KMS-11 (cell line): ENCODE results near the gene GALNT10.

Source experiments
- H2AFZ ChIP-seq: fragments of 200-600 bp; sonication (generic); 2 replicates; pipeline ENCODE4 v1.6.1; 2016; ENCODE audit warnings: antibody characterized with exemption, mixed run types, low read depth
- H3K27ac ChIP-seq: fragments of 200-600 bp; sonication (generic); 2 replicates; pipeline ENCODE4 v1.6.1; 2016; ENCODE audit warnings: mild to moderate bottlenecking, mixed run types
- H3K27me3 ChIP-seq: fragments of 200-600 bp; sonication (generic); 2 replicates; pipeline ENCODE4 v1.6.1; 2017; ENCODE audit warnings: mild to moderate bottlenecking, low read depth, mixed run types, moderate library complexity; ENCODE audit not compliant: insufficient read depth
- H3K36me3 ChIP-seq: fragments of 200-600 bp; sonication (generic); 2 replicates; pipeline ENCODE4 v1.6.1; 2017; ENCODE audit warnings: mild to moderate bottlenecking, mixed run types; ENCODE audit not compliant: insufficient read depth
- H3K4me1 ChIP-seq: fragments of 200-600 bp; sonication (generic); 2 replicates; pipeline ENCODE4 v1.6.1; 2016; ENCODE audit warnings: mild to moderate bottlenecking, low read depth, mixed run types; ENCODE audit not compliant: poor library complexity, severe bottlenecking
- H3K4me2 ChIP-seq: fragments of 200-600 bp; sonication (generic); 2 replicates; pipeline ENCODE4 v1.7.0; 2016; ENCODE audit warnings: mild to moderate bottlenecking, mixed run types
- H3K4me3 ChIP-seq: fragments of 200-600 bp; sonication (generic); IDR thresholded peaks from 2 replicates; pipeline ENCODE4 v1.6.1; 2017; ENCODE audit warnings: low read depth, low read length, mixed read lengths; ENCODE audit not compliant: insufficient read depth
- H3K79me2 ChIP-seq: fragments of 200-600 bp; sonication (generic); 2 replicates; pipeline ENCODE4 v1.6.1; 2016; ENCODE audit warnings: low read depth, mixed run types; ENCODE audit not compliant: insufficient read depth
- H3K9ac ChIP-seq: fragments of 200-600 bp; sonication (generic); 2 replicates; pipeline ENCODE4 v1.6.1; 2016; ENCODE audit warnings: mild to moderate bottlenecking, mixed run types
- H4K20me1 ChIP-seq: fragments of 200-600 bp; sonication (generic); 2 replicates; pipeline ENCODE4 v1.6.1; 2016; ENCODE audit warnings: mild to moderate bottlenecking, mixed run types; ENCODE audit not compliant: insufficient read depth
- TF ChIP-seq, protein P1 (sequence below): fragments of 200-600 bp; sonication (generic); conservative IDR thresholded peaks from 2 replicates; pipeline ENCODE4 v1.6.1; 2017; ENCODE audit warnings: low read depth, mild to moderate bottlenecking, antibody characterized with exemption, low read length, moderate library complexity, mixed read lengths

Gene GALNT10

DNA sequence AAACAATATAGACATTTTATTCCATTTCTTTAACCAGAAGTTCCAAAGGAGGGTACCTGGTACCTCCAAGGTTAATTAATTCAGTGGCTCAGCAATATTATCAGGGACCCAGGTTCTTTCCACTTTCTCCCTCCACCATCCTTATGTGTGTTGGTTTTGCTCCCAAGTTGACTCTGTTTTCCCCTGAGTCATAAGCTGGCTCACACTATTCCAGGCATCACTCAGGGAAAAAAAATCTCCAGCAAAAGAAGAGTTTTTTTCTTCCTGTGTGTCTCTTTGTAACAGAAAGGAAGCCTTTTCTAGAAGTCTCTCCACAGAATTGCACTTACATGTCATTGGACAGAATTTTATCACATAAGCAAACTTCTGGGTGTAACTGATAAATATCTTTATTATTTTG, 31.2 kb upstream of the GALNT10 start:
- Histone ChIP-seq H4K20me1 (no peaks in the 10 kb centered on the region), H3K9ac (no peak overlapping the region), H3K4me2 (no peak overlapping the region), H3K27me3 (no peaks in the 10 kb centered on the region), H2AFZ (no peak overlapping the region), H3K4me1 (no peaks in the 10 kb centered on the region), H3K27ac (no peak overlapping the region), H3K4me3 (no peak overlapping the region), H3K79me2 (no peaks in the 10 kb centered on the region), H3K36me3 (no peaks in the 10 kb centered on the region)
- TF ChIP-seq, protein P1, sequence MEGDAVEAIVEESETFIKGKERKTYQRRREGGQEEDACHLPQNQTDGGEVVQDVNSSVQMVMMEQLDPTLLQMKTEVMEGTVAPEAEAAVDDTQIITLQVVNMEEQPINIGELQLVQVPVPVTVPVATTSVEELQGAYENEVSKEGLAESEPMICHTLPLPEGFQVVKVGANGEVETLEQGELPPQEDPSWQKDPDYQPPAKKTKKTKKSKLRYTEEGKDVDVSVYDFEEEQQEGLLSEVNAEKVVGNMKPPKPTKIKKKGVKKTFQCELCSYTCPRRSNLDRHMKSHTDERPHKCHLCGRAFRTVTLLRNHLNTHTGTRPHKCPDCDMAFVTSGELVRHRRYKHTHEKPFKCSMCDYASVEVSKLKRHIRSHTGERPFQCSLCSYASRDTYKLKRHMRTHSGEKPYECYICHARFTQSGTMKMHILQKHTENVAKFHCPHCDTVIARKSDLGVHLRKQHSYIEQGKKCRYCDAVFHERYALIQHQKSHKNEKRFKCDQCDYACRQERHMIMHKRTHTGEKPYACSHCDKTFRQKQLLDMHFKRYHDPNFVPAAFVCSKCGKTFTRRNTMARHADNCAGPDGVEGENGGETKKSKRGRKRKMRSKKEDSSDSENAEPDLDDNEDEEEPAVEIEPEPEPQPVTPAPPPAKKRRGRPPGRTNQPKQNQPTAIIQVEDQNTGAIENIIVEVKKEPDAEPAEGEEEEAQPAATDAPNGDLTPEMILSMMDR, result no peak

DNA sequence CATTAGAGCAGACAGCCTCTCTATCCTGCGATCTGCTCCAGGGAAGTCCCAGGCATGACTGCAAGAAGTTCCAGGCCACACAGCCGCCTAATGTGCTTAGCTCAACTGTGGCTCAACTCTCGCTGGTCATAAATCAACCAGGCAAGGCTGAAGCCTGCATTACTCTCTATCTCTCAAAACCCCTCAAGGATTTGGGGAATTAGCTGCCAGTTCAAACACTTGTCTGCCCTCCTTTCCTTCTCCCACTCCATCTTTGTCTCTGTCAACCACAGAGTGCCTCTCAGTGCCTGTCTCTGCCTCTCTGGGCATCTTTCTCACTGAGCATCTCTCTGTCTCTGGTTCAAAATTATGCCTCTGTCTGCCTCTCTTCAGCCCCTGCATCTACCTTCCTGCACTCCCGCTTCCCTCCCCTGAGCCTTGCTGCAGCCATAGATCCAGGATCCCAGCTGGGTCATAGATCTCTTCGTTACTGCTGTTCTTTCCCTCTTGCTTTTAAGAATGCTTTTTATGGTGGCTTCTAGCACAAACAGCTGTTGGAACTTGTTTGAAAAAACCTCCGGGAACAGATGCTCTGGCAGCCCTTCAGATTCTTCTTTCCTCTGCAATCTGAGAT, 27.9 kb upstream of the GALNT10 start:
- Histone ChIP-seq H3K4me1 (no peaks in the 10 kb centered on the region), H4K20me1 (no peaks in the 10 kb centered on the region), H3K27ac (no peak overlapping the region), H3K36me3 (no peaks in the 10 kb centered on the region), H3K27me3 (no peaks in the 10 kb centered on the region), H3K4me3 (no peak overlapping the region), H3K9ac (no peak overlapping the region), H3K4me2 (no peak overlapping the region), H2AFZ (no peak overlapping the region), H3K79me2 (no peaks in the 10 kb centered on the region)
- TF ChIP-seq, protein P1, result no peak

DNA sequence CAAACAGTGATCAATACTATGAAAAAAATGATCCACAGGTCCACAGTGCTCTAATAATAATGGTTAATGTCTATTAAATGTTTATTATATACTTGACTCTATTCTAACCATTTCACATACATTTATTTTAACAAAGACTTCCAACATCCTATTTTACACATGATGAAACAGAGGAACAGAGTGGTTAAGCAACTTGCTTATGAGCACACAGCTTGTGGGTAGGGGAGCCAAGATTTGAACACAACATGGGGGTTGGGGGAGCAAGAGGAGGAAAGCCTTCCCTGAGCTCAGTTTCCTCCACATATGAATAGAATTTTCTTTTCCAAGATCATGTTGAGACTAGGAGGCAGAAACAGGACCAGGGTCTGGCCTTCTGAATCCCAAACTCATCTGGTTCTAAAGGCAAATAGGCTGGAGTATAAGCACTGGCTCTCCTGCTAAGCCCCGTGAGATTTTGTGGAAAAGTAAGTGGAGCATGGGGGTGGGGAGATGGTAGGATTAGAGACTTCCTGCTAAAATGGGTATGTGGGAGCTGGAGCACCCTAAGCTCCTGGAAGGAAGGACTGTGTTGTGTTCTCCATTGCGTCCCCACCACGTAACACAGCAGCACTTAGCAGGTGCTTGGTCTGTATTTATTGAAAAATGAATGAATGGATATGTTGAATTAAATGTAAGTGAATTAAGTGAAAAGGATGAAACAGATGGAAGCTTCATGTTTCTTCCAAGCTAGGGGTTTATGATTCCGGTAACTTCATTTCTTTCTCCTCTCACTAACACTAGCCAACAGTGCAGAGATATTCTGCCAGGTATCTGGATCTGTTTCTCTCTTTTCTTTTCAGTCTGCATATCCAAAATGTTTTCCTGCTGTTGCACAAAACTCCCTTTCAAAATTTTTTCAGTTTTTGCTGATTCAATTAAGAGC, 26.9 kb upstream of the GALNT10 start:
- no peaks in the 10 kb centered on the region for H4K20me1 ChIP-seq
- no peak overlapping the region for H3K9ac ChIP-seq
- TF ChIP-seq, protein P1, result no peak
- H3K4me2 ChIP-seq, result no peak overlapping the region
- H3K27ac ChIP-seq, result no peak overlapping the region
- H3K4me3 ChIP-seq, result no peak overlapping the region
- no peaks in the 10 kb centered on the region for H3K4me1 ChIP-seq
- no peaks in the 10 kb centered on the region for H3K79me2 ChIP-seq
- H3K36me3 ChIP-seq, result no peaks in the 10 kb centered on the region
- no peaks in the 10 kb centered on the region for H3K27me3 ChIP-seq
- H2AFZ ChIP-seq, result no peak overlapping the region

DNA sequence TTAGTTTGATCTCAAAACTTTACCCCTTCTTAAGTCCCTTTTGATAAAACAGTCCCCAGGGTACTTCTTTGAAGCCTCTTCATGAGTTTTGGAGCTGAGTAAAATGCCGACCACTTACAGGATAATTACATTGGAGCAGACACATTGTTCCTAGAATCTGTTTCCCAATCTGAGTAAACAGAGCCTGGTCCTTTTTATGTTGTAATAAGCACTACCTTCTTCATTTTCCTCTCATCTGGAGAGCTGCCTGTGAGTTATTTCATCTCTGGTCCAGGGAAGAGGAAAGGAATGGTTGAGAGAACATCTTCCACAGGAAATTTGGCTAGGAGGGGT, 26.3 kb upstream of the GALNT10 start:
- H2AFZ ChIP-seq, result no peak overlapping the region
- no peak overlapping the region for H3K4me3 ChIP-seq
- no peaks in the 10 kb centered on the region for H3K36me3 ChIP-seq
- no peaks in the 10 kb centered on the region for H3K27me3 ChIP-seq
- TF ChIP-seq, protein P1, result no peak
- no peaks in the 10 kb centered on the region for H3K79me2 ChIP-seq
- H4K20me1 ChIP-seq, result no peaks in the 10 kb centered on the region
- H3K4me1 ChIP-seq, result no peaks in the 10 kb centered on the region
- H3K27ac ChIP-seq, result no peak overlapping the region
- H3K4me2 ChIP-seq, result no peak overlapping the region
- no peak overlapping the region for H3K9ac ChIP-seq
